SW480 (cell line): ENCODE data around the gene SLC25A1.
"Not testable (repeated sequence)": the region's sequence is repeated elsewhere in the genome, so short reads cannot be mapped to it uniquely, and the experiment has no call there.

Experiments used
- DNase-seq: peaks from one replicate; pipeline ENCODE4 v3.0.0-alpha.2; 2016; ENCODE audit warnings: low spot score

SLC25A1 gene

DNA sequence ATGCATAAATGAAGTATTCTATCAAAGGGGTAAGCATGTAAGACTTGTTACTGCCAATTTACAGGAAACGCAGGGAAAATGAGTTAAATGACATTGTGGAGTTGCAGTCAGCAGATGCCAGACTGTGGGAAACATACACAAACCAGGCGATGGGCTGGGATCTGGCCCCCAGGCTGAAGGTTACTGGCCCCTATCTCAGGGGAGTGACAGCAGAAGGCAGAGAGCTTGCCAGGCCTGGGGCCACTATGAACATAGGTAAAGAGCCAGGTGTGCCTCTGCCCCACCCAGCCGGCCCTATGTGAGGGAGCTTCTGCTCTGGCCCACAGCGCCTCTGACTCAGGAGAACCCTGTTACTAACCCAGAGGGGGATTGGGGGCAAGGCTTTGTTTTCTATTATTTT lies 26.1 kb upstream of the SLC25A1 start:
- no peak for DNase-seq

GRCh38 chr22:19203834-19204233 lies 25.3 kb upstream of the SLC25A1 start:
- no peak for DNase-seq

DNA sequence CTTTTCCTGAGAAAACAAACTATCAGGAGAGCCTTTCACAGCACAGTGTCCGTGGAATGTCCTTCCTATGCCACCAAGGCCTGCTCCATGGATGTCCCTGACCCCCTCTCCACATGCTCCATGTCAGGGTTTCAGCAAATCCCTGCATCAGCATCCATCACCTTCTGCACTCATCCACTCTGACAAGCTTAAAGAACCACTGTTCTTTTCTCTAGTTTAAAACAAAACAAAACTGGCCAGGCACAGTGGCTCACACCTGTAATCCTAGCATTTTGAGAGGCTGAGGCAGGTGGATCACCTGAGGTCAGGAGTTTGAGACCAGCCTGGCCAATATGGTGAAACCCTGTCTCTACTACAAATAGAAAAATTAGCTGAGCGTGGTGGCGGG lies 24.3 kb upstream of the SLC25A1 start:
- not testable (repeated sequence) for DNase-seq

DNA sequence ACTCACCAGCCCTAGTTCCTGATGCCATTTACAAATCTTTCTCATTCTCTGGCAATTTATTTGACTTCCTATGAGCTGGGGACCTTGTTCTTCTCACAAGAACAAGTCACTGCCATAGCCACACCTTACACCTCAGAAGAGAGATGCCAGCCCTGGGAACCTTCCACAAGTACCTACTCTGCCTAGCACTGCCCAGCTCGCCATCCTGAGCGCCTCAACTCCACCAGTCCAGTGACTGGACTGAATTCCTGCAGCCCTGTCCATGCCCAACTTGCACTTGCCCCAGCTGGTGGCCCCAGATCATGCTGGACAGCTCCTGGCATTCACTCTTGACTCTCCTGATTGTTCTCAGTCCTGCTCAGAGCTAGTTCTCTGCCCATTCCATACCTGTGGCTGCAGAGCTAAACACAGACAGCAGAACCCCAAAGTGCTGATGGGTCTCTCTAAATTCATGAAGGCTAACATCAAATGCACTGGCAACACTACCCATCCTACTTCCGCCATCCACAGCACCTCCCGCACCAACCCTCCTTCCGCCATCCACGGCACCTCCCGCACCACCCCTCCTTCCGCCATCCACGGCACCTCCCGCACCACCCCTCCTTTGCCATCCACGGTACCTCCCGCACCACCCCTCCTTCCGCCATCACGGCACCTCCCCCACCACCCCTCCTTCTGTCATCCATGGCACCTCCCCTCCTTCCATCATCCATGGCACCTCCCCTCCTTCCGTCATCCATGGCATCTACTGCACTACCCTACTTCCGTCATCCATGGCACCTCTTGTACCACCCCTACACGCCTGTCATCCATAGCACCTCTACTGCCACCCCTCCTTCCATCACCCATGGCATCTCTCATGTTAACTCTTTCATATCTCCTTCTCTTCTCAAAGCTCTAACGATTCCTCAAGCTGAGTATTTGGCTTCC lies 23.6 kb upstream of the SLC25A1 start:
- no peak for DNase-seq

- DNase-seq = no peak
Measured at GRCh38 chr22:19201130-19201868, 22.8 kb upstream of the SLC25A1 start.

DNA sequence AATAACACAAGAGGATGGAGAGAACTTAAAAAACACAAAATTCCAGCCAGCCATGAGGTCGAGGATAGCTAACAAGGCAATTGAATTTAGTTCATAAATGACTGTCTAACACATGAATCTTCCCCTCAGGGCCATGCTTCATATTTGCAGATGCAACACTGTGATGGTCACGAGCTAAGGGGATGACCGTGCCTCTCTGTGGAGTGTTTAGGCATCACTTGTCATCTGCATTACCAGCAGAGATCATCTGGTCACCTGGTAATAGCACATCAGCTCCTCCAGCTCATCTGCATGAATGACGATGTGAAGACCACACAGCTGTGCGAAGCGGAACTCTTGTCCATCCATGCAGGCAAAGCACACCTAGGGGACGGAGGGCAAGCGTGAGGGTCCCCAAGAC lies 20.9 kb upstream of the SLC25A1 start:
- DNase-seq = no peak

- no peak for DNase-seq
Measured at GRCh38 chr22:19197997-19198865, 19.7 kb upstream of the SLC25A1 start.

DNA sequence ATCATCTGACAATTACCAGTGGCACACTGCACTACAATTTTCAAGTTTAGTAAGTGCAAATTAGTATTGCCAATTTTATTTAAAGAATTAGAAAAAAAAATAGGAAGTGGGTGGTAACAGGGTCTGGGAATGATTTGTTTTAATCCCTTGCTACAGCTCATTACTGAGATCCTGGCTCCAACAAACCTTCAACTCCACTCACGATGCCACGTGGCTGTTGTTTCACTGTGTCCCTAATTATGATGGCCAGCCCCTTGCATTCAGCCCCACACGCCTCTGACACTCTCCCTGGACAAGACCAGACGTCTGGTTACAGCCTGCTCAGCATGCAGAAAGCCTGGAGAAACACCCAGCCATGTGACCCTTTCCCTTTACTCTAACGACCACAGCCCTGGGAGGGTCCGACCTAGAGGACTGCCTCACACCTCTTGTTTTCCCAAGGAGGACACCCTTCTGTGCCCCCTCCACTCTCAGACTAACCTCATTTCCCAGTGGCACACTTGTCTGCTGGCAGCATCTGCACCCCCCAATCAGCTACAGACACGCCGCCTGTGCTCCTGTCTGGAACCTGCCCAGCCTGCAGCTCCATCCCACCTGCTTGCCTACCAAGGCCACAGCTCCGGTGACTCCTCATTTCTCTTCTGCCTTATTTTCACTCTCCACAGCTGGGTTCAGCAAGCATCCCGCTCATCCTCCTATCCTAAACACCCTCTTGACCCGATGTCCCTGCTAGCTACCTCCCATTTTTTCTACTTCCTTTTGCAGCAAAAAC lies 18.5 kb upstream of the SLC25A1 start:
- DNase-seq = no peak

- no peak for DNase-seq
Measured at GRCh38 chr22:19195796-19196731, 17.5 kb upstream of the SLC25A1 start.

DNA sequence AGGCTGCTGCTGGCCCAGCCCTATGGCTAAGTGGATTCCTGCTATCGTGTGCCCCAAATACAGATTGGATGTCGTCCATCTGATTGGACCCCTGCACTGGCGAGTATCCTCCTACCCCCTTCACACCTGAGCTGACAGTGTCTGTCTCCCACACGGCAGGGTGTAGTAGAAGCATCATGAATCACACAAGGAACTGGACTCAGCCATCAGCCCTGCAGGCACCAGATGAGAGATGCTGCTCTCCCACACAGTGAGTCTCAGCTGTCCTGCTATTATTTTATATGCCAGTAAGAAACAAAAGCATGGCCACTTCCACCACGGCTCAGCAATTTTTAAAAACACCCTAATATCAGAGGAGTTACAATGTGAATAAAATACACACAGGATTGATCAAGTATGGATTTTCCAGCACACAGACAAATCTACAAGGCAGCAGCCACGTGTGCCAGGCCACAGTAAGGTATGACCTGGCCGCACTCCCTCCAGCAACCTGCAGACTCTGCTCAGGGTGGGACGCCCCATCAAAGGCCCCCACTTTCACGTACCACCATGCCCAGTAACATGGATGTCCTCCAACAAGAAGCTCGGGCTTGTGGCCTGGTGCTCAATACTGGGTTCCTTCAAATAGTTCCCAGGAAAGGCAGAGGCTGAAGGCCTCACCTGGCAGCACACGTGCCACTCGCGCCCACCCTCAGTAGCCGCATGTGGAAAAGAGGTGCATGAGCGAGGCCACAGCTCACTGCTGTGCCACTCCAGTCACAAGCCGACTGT lies 16.4 kb upstream of the SLC25A1 start:
- DNase-seq = no peak

DNA sequence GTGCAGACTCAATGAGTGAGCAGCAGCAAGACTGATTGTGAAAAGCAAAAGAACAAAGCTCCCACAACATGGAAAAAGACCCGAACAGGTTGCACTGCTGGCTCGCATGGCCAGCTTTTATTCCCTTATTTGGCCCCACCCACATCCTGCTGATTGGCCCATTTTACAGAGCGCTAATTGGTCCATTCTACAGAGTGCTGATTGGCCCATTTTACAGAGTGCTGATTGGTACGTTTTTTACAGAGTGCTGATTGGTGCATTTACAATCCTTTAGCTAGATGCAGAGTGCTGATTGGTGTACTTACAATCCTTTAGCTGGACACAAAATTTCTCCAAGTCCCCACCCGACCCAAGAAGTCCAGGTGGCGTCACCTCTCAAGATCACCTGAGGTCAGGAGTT lies 15.3 kb upstream of the SLC25A1 start:
- no peak for DNase-seq

DNA sequence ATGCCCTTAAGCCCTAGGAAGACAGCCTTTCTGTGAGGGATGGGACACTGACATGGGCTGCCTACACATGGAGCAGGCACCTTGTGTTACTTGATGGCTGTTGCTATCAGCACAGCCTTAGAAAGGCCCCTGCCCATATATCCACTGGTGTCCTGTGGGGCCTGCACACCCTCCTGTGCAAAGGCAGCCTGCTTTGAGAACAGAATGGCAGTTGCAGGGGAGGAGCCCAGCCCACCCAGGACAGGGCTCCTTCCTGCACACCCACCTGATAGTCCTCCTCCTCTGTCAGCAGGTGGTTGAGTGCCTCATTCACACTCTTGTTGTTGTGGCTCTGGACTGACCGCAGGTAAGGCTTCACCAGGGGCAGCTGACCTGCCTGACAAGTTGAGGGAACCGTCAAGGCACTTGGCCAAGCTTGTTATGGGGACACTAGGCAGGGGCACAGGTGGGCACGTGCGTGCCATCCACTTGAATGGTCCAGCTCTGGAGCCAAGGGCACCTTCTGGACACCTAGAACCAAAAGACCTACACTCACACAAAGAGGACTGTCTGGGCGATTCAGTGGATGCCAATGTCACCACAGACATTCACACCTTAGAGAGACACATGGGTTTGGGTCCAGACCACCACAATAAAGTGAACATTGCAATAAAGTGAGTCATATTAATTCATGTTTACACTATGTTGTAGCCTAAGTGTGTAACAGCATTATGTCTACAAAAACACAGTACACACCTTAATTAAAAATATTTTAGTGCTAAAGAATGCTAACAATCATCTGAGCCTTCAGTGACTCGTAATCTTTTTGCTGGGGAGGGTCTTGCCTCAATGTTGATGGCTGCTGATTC lies 9.4 kb upstream of the SLC25A1 start:
- DNase-seq = peak; percentile 78

DNA sequence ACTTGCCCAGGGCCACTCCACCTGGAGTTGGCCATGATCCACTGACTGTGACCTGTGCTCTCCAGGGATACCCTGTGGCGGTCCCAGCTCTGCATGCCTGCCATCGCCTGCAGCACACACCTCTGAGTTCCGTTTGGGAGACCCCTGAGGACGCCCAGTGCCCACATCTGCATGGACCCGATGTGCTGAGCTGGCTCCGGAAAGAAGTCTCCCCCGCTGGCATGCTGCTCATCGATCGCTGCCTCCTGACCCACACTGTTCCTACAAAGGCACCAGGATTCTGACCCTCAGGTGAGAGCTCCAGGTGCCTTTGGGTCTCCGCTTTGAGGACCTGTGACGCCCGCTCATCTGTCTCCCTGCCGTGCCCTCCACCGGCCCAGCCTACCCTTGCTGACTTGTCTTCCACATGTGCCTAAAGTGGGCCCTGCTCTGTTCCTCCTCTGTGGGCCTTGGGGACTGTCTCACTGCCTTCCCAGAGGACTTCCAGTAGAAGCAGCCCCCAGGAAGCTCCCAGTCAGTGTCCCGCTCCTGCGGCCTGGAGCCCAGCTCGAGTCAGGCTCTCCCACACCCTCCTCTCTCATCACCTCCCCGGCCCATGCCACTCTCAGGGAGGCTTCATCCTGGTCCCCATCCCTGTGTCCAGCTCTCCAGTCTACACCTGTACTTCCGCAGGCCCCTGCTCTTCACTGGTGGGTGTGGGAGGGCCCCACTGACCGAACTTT lies 5.9 kb upstream of the SLC25A1 start:
- DNase-seq = no peak

- DNase-seq = no peak
Measured at GRCh38 chr22:19183216-19183615, 4.7 kb upstream of the SLC25A1 start.

DNA sequence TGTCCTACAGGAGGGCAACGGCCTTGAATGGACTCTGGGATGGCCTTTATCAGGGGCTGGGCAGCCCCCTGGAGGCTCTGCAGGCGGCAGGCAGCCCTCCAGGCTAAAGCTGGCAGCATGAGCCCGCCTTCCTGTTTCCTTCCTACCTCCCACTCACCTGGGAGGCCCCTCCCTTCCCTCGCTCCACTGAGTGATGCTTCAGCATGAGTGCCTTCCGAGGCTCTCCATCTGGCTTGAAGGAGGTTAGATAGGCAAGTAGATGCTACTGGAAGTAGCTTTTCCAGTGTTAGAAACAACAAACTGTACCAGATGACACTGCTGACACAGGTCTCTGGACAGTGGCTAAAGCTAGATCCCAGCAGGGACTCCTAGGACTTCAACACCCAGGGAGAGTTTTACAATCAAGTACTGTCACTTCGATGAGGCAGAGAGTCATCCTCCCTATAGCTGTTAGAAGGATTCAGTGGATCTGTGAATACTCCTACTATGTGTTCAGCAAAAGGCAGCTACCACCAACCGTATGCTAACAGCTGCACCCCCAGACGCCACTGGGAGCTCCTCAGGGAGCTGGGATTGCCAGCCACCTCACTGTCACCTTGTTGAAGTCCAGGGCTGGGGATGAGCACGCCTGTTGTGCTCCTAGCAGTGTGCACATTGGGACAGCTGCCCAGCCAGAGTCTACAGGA lies 4.1 kb upstream of the SLC25A1 start:
- no peak for DNase-seq

DNA sequence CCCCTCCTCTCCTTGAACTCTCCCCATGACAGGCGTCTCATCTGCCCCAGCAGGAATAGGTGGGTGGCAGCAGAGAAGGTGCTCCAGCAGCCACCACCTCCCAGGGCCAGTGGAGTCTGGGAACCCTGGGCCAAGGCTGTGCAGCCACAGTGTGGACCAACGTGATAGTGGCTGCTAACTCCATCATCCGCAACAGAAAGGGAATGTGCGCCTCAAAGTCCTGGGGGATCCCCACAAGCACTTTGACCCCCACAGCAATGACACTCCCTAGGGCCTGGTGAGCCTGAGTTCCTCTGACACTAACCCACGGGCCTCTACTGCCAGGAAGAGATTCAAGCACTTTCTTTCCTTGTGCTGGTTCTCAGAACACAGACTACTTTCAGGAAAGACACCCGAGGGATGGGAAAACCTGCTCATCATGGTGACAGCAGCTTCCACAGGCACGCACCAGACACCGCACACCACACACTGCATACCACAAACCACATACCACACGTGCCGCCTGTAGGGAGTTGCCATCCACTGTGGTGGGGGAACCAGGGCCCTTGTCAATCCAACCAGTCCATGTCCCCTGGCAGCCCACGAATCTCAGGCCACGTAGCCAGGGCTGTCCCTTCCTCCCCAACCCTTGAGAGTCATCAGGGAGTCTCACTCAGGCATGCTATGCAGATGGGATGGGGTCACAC lies 3.4 kb upstream of the SLC25A1 start:
- no peak for DNase-seq
